RWPE1 (cell line): ENCODE data around the gene MINDY3.

ENCODE experiments used
- CTCF ChIA-PET: fragments of 350-600 bp; sonication (Branson Sonifier 250); formaldehyde crosslinking; extraction: SDS; loops from one replicate; lab custom pipeline; 2021; lab: Yijun Ruan, JAX
- POLR2A ChIA-PET: fragments of 400-600 bp; formaldehyde crosslinking; extraction: SDS; loops from one replicate; lab custom pipeline; 2020; ENCODE audit warnings: antibody characterized with exemption; ENCODE audit not compliant: low non-redundant PET; lab: Yijun Ruan, JAX
- DNase-seq: peaks from one replicate; pipeline ENCODE4 v3.0.0; 2012; ENCODE audit warnings: low spot score
- H3K27ac ChIP-seq: fragments of 450-650 bp; 2 replicates; pipeline ENCODE4 v1.5.1; 2017
- TF ChIP-seq, protein P1 (sequence below): fragments of 450-650 bp; conservative IDR thresholded peaks from 2 replicates; pipeline ENCODE4 v1.5.1; 2017; ENCODE audit warnings: low read depth, mild to moderate bottlenecking

Gene MINDY3

DNA sequence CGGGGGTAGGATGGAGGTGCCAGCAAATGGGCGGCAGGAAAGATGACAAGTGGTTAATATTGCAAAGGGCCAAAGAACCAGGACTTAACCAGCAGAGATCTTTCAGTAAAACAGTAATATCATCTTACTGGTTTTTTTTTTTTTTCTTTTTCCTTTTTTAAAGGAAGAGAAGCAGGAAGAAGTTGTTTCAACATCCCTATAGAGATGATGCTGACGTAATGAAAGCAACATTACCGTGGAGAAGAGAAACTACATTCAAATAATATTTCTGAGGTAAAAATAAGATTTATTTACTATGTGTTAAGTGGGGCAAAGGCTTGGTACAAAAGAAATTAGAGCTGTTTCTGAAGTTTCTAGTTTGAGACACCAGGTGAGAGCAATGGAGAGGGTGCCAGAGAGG lies 11.0 kb downstream of the MINDY3 start:
- CTCF ChIA-PET: interaction anchor here (0.6 kb wide), 1 partner anchor 13 kb away, joined by 3 read pairs; no protein-coding TSS in a partner anchor
- POLR2A ChIA-PET: no interaction called here
- no peak for DNase-seq
- TF ChIP-seq, protein P1, sequence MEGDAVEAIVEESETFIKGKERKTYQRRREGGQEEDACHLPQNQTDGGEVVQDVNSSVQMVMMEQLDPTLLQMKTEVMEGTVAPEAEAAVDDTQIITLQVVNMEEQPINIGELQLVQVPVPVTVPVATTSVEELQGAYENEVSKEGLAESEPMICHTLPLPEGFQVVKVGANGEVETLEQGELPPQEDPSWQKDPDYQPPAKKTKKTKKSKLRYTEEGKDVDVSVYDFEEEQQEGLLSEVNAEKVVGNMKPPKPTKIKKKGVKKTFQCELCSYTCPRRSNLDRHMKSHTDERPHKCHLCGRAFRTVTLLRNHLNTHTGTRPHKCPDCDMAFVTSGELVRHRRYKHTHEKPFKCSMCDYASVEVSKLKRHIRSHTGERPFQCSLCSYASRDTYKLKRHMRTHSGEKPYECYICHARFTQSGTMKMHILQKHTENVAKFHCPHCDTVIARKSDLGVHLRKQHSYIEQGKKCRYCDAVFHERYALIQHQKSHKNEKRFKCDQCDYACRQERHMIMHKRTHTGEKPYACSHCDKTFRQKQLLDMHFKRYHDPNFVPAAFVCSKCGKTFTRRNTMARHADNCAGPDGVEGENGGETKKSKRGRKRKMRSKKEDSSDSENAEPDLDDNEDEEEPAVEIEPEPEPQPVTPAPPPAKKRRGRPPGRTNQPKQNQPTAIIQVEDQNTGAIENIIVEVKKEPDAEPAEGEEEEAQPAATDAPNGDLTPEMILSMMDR: no peak
- H3K27ac ChIP-seq: no peak overlapping the region

GRCh38 chr10:15847481-15847880 lies 12.8 kb downstream of the MINDY3 start:
- TF ChIP-seq, protein P1: no peak
- CTCF ChIA-PET: interaction anchor here (0.6 kb wide), 1 partner anchor 577 kb away, joined by 4 read pairs; no protein-coding TSS in a partner anchor
- DNase-seq: no peak
- H3K27ac ChIP-seq: no peak overlapping the region
- POLR2A ChIA-PET: no interaction called here

GRCh38 chr10:15844517-15844916 lies 15.8 kb downstream of the MINDY3 start:
- no peak overlapping the region for H3K27ac ChIP-seq
- ChIA-PET CTCF (no interaction called here), POLR2A (no interaction called here)
- TF ChIP-seq, protein P1: no peak
- DNase-seq: no peak

DNA sequence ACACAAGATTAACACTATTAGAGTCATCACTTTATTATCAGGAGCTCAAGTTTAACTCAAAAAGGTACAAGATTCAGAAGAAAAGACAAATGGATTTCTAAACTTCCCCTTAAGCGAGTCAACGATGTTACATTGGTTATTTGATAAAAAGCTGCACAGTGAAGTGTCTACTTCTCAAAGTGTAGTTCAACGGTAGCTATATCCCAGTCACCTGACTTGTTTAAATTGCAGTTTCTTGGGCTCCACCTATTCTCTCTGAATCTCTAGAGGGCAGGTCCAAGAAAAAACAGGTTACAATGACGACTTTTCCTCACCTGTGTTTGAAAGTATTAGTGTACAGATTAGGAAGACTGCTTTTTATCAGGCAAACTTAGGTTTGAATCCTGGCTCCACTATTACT lies 16.6 kb downstream of the MINDY3 start:
- H3K27ac ChIP-seq: no peak overlapping the region
- CTCF ChIA-PET: interaction anchor here (0.6 kb wide), 1 partner anchor 317 kb away, joined by 3 read pairs; no protein-coding TSS in a partner anchor
- POLR2A ChIA-PET: no interaction called here
- no peak for DNase-seq
- TF ChIP-seq, protein P1: no peak

GRCh38 chr10:15842556-15843169 lies 17.6 kb downstream of the MINDY3 start:
- no peak overlapping the region for H3K27ac ChIP-seq
- ChIA-PET POLR2A (no interaction called here), CTCF (no interaction called here)
- DNase-seq: no peak
- TF ChIP-seq, protein P1: no peak

DNA sequence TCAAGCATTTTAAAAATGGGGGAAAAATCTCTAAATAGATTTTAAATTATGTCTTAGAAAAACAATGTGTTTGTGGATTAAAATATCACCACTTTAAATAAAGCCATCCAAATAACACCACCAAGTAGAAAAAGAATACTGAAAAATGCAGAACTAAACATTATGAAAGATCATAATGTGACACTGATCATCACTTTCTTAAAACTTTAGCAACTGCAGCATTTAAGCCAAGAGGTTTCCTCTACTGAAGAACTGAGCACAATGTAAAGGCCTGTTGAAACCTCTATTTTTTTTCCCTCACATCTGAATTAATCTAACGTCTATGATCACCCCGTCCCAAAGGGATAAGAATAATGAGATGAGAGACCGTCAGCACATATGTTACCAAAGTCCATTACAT lies 18.6 kb downstream of the MINDY3 start:
- H3K27ac ChIP-seq: no peak overlapping the region
- no peak for DNase-seq
- ChIA-PET CTCF (no interaction called here), POLR2A (no interaction called here)
- TF ChIP-seq, protein P1: no peak
